NCI-H2029 treated with DMSO at 0.1 percent for 48 hours (cell line): ENCODE results near the gene CTNNA1.

ENCODE experiments used
- DNase-seq: peaks from one replicate; lab custom pipeline; 2025; lab: John Stamatoyannopoulos, UW

CTNNA1 gene

GRCh38 chr5:138932171-138932810, 179.1 kb downstream of the CTNNA1 start:
- no peak for DNase-seq

GRCh38 chr5:138933522-138934290, 180.5 kb downstream of the CTNNA1 start:
- DNase-seq, result no peak

GRCh38 chr5:138934971-138935370, 181.7 kb downstream of the CTNNA1 start:
- DNase-seq, result no peak

GRCh38 chr5:138935466-138935865, 182.2 kb downstream of the CTNNA1 start:
- no peak for DNase-seq

DNA sequence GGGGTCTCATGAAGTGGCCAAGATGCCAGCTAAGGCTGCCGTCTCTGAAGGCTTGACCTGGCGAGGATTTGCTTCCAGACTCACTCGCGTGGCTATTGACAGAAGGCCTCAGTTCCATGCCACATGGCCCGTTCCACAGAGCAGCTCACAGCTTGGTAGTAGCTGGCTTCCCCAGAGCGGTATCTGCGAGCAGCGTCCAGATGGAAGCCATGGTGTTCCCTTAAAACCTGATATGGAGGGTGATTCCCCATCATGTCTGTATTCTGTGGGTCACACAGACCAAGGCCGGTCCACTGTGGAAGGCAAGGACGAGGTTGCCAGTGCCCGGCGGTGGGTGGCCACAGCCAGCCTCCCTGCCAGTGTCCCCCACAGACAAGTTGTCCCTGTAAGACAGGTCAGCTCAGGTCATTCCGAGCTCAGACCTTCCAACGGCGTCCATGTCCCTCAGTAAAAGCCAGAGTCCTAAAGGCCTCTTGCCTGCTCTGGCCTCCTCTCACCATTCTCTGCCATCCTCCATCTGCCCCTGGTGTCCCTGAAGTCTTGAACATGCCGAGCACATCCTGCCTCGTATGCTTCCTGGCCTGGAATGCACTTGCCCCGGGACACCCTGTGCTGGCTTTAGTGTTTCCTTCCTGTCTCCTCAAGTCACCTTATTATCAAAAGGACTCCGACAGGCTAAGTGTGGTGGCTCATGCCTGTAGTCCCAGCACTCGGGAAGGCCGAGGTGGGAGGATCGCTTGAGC, 183.2 kb downstream of the CTNNA1 start:
- no peak for DNase-seq

DNA sequence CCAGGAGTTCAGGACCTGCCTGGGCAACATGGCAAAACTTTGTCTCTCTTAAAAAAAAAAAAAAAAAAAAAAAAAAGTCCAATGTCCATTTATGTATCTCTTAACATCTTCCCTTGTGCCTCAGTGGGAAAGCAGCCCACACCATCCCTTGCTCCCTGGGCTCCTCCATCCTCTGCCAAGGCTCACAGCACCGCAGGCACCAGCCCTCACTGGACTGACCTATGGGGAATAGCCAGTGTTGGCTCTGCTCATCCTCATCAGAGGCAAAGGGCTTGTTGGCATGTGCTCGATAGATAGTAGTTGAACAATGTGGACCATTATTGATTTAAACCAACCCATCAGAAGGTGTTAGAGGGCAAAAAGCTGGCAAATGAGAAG, 183.7 kb downstream of the CTNNA1 start:
- DNase-seq, result no peak

GRCh38 chr5:138937392-138938387, 184.5 kb downstream of the CTNNA1 start:
- no peak for DNase-seq

- no peak for DNase-seq
These were observed 185.3 kb downstream of the CTNNA1 start for GRCh38 chr5:138938526-138938925.

DNA sequence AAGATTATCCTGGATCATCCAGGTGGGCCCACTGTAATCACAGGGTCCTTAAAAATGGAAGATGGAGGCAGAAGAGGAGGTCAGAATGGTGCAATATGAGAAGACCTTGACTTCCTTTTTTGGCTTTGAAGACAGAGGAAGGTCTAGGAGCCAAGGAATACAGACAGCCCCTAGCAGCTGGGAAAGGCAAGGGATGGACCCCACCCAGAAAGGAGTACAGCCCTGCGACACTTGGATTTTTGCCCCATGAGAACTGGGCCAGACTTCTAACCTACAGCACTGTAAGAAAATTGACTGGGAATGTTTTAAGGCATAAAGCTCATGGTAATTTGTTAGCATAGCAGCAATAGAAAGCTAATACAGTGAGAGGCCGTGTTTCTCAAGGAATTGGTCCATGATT, 188.8 kb downstream of the CTNNA1 start:
- no peak for DNase-seq

GRCh38 chr5:138942861-138943260, 189.6 kb downstream of the CTNNA1 start:
- no peak for DNase-seq

GRCh38 chr5:138943599-138944173, 190.5 kb downstream of the CTNNA1 start:
- no peak for DNase-seq

GRCh38 chr5:138944527-138945322, 191.5 kb downstream of the CTNNA1 start:
- no peak for DNase-seq

- DNase-seq, result no peak
These were observed 192.4 kb downstream of the CTNNA1 start for GRCh38 chr5:138945421-138946240.

DNA sequence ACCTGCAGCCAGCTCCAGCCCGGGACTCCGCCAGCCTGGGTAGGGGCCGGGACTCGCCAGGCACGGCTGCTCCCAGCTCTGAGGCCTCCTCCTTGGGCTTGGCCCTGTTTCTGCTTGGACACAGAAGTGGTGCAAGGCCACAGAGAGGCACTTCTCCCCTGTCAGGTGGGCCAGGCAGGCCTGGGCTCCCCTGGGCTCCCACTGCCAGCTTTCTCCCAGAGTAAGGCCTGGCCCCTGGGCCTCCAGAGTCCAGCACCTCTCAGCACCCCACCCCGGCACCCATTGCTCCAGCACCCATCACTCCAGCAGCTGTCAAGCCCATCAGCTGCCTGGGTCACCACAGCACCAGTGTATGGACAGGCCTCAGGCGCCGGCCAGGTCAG, 193.0 kb downstream of the CTNNA1 start:
- no peak for DNase-seq

DNA sequence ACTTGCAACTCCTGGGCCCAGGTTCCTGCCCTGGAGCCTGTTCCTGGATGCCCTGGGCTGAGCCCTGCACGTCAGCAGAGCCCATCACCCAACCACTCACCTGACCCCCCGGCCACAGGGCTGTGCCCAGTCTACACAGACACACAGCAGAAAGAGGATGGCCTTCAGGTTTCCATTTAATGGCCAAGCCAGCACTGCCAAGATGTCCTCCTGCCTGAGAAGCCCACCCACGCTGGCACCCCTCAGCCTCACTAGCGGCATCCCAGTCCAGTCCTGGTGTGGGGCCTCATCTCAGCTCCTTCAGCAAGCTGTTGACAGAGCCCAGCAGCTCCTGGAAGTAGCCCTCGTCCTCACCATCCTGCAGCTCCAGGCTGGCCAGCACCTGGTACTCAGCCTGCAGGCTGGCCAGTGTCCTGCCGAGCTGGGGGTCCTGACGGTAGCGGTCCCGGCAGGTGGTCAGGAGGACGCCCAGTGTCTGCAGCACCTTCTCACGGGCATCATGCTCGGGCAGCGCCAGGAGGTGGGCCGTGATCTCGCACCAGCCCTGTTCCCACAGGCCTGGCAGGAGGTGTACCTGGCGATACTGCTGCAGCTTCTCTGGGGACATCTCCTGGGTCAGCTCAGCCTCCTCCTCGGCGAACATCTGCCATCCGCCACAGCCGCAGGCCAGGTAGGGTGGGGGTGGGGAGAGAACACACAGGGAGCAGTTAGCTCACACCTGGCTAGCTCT, 193.8 kb downstream of the CTNNA1 start:
- DNase-seq, result no peak

GRCh38 chr5:138947780-138948179, 194.6 kb downstream of the CTNNA1 start:
- no peak for DNase-seq

DNA sequence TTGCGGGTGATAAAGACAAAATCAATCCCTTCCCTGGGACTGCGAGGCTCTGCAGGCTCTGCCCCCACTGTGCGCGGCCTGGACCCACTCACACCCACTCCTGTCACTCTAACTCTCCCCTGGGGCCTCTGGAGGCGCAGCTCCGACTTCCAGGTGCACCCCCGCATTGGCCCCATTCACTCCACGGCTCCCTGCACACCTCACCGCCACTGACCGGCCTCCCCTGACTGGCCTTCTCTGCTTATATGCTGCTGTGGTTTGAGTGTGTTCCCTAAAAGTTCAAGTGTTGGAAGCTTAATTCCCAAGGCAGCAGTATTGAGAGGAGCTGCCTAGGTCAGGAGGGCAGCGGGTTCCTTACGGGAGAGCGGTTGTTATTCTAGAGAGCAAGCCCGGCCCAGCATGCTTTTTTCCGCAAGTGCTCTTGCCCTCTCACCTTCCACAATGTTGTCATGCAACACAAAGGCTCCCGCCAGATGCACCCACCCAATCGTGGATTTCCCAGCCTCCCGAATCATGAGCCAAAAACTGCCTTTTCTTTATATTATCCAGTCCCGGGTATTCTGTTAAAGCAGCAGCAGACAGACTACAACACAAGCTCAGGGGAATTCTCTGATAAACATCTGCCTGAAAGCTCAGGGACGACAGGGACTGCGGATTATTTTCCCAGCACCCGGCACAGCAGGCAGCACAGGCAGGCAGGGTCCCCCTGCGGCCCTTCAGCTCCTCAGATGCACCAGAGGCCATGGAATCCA, 195.4 kb downstream of the CTNNA1 start:
- DNase-seq, result no peak

DNA sequence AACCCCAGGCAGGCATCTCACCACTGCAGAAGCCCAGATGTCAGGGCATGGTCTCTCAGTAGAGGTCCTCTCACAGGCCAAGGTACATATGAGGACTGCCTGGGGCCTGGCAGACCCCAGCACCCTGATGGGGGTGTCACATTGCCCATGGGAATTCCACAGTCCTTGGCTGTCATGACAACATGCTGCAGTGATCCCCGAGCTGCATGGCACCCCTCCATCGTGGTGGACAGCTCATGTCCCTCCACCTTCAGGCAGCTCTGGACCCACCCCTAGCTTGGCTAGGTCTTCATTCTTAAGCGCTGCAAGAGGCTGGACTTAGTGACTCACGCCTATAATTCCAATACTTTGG, 196.0 kb downstream of the CTNNA1 start:
- no peak for DNase-seq
